Stimulated activated CD8-positive, alpha-beta memory T cell treated with anti-CD3 and anti-CD28 coated beads, Interleukin-7, amount 100 ng/mL, for 48 hours (primary cell): ENCODE measurements around the gene TMEM184C.

Source experiments
- DNase-seq, 2 donors: peaks; one replicate each; pipeline ENCODE4 v3.0.0-alpha.2; 2020; ENCODE audit warnings: low read depth in 1 of 2; ENCODE audit errors: extremely low read depth in 1 of 2

TMEM184C gene

DNA sequence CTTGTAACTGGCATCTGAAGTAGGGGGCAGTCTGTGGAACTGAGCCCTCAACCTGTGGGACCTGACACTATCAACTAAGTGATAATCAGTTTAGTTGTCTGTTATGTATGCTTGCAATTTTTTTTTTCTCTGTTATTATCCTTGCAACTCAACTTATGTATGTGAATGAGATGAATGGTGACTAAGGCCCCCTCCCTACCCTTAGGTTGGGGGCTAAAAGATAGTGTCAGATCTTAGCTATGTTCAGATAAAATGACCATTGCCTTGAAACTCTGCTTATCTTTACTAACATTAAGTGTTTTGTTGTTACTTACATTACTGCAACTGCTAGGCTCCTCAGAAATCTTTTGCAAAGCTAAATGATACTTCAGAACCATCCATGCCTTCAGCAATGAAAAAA is 31.5 kb downstream of the TMEM184C start:
- DNase-seq = no peak

DNA sequence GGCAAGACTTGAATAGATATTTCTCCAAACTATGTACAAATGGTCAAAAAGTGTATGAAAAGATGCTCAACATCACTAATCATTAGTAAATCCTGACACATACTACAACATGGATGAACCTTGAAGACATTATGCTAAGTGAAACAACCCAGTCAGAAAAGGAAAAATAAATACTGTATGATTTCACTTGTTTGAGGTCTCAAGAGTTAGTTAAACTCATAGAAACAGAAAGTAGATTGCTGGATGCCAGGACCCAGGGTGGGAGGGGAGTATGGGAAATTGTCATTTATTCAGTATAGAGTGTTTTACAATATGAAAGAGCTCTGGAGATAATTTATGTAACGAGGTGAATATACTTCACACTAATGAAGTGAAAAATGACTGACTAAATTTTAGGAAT is 34.4 kb downstream of the TMEM184C start:
- DNase-seq = no peak

DNA sequence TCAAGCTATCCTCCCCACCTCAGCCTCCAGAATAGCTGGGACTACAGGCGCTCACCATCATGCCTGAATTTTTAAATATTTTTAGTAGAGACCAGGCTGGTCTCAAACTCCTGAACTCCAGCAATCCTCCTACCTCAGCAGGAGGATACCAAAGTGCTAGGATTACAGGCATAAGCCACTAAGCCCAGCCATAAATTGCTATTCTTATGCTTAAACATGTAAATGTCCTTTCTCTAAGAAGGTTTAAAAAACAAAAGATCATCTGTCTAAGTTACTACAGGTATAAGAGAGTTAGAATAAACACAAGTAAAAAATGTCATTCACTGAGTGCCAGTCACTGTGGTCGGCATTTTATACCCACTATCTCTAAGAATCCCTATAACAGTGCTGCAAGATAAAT is 38.4 kb downstream of the TMEM184C start:
- DNase-seq = no peak

DNA sequence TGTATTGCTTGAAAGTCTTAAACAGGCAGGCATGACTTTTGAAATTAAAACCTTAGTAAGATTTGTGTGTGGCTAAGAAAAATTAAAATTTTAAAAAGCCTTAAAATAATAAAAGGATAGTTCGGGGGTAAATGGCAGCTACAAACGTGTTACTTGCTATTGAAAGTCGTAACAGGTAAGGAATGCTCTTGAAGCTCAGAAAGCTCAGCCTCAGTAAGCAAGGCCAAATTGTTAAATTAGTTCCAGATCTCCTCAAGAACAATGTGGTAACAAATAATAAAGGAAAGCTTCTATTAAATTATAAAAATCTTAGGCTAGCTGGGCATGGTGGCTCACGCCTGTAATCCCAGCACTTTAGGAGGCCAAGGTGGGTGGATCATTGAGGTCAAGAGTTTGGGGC is 41.3 kb downstream of the TMEM184C start:
- no peak for DNase-seq

DNA sequence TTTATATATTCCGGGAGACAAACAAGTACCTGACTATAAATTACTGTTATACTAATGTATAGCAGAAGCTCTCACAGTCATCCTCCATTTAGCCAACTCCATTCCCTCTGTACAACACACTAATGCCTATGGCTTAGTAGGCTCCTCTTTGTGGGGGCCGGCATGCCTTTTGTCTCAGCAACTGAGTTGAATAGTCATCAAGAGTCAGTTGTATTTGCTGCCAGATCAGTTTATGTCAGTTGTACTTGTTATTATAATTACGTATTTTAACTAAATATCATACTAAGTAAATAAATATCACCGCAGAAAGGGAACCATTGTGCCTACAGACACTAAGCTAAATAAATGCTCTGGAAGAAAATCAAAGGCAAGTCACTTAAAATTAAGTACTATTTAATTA is 56.9 kb downstream of the TMEM184C start:
- no peak for DNase-seq

DNA sequence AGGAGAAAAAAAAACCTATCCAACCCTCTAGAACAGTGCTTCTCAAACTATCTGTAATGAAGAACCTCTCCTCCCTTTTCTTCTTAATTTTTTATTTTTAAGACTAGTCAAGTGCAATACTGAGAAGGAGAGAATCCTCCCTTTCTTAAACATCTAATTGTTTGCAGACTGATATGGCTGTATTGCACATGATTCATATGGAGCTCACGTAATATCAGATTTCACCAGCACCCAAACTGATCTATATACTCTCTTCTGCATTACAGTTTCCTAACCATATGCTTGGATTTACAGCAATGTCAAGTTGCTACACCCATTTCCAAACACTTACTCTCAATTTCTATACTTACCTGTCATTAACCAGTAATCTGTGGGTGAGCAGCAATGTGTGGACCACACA is 57.3 kb downstream of the TMEM184C start:
- DNase-seq = no peak

DNA sequence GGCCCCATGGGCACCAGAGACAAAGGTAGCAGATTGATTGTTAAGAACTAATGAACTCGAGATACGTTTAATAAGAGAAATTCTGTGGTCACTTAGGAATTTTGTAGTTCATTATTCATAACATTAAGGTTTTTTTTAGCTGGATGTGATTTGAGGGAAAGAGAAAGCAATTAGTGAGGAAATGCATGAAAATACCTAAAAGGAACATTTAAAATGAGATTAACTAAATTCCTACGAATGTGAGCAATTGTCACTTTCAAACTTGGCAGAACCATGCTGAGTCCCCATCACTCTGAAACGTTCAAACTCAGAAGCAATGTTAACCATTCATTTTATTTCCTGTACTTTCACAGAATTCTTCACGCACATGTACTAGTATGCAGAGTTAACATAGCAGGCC is 60.9 kb downstream of the TMEM184C start:
- no peak for DNase-seq

DNA sequence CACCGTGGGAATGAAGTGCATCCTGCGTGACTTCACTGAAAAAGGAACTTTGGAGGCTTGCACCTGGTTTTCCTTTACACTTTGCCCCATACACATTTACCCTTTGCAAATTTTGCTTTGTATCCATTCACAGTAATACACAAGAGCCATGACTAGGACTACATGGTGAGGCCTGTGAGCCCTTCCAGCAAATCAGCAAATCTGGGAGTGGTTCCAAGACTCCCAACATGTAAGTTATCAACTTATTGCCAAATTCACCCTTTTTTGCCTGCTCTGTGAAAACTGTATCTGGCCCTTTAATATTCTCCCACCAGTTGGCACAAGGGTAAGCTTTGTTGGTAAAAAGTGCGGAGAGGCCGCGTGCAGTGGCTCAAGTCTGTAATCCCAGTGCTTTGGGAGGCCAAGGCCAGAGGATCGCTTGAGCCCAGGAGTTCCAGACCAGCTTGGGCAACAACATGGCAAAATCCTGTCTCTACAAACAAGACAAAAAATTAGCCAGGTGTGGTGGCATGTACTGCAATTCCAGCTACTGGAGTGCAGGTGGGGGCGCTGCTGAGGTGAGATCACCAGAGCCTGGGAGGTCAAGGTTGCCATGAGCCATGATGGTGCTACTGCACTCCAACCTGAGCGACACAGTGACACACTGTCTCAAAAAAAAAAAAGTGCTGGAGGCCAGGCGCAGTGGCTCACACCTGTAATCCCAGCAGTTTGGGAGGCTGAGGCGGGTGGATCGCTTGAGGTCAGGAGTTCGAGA is 61.8 kb downstream of the TMEM184C start:
- DNase-seq = no peak

DNA sequence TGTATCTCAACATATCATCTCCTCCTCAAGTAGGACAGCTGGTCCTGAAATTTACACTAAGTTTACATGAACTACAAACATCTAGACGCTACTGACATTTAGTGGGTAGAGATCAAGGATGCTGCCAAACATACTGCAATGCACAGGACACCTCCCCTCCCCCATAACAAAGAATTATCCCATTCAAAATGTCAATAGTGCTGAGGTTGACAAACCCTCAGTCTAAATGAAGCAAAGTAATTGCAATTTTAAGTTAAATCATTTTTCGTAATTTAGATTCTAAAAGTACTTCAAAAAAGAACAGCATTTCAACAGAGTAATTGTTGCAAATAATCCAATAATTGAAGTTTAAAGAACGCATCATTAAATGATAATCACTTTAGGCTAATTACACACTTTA is 65.6 kb downstream of the TMEM184C start:
- no peak for DNase-seq

DNA sequence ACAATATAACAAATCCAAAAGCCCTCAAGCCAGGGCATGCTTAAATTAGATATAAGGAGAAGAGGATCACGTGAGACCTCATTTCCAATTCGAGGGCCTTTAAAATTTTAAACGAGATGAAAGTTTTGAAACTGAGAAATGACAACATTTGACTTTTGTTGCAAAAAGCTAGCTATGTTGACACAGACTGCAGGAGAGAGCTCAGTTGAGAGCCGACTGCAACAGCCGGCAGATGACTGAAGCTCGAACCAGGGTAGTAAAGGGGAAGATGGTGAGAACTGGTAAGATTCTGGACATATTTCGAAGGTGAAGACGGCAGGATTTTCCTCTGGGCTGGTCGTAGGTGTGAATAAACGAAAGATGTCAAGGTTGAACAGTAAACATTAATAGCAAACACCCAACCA is 66.0 kb downstream of the TMEM184C start:
- DNase-seq = no peak

DNA sequence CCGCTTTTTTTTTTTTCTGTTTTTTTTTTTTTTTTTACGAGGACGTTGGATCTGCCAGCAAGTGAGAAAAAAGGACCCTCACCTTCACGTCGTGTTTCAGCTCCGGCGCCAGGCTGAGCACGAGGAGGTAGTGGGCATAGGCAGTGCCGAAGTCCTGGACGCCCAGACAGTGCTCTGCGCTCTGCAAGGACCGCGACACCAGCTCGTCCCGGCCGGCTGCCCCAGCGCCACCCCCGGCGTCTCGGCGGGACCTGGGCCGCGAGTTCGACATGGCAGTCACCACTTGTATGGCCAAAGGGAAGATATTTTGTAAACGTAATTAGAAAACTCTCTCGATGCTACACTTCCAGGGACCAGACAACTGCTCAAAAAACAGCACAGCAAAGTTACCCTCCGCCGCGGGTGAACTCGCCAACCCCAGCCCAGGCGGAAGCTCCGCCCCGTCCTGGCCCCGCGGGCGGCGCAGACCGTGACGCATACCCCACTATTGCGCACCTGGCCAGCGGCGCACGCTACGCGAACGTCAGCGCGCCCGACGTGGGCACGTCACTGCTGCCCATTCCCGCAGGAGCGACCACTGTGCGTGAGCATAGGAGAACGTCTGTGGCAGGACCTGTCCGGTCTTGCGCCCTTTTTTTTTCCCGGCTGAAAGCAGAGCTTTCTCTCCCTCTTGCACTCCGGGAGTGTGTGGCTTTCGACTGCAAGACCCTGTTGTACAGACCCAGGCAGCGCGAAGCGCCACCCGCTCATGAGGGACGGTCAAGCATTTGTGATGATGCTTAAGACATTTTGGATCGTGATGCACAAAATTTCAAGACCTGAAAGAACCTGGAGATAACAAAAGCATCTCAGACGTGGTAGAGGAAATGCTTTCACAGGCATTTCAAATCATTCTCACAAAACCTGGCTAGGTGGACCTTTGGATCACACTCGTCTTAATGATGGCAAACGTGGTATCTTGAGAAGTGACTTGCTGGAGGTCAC is 66.8 kb downstream of the TMEM184C start, which contains the start of gene PRMT9:
Gene PRMT9, minus strand, starts transcription at position 447 of the 984 bp plus-strand sequence. Its CDS starts 176 bp downstream, at position 271.
- DNase-seq = peak; percentile 76 to 78

DNA sequence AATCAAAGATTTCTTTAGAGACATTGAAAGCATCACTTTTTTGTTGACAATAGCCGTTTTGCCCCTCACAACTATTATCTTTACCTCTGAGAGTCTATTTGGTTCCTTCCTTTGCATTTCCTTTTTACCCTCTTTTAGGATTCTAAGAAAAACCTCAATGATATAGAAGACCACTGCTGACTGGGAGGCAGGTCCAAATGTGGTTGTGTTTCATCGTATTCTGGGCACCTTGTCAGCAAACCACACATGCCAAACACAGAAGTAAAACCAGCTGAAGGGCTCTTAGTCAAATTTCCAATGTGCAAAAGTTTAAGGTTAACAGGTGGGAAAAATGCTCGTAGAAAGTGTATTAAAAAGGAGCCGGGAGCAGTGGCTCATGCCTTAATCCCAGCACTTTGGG is 71.9 kb downstream of the TMEM184C start:
- DNase-seq = peak in 1 of 2 donors; percentile 30

DNA sequence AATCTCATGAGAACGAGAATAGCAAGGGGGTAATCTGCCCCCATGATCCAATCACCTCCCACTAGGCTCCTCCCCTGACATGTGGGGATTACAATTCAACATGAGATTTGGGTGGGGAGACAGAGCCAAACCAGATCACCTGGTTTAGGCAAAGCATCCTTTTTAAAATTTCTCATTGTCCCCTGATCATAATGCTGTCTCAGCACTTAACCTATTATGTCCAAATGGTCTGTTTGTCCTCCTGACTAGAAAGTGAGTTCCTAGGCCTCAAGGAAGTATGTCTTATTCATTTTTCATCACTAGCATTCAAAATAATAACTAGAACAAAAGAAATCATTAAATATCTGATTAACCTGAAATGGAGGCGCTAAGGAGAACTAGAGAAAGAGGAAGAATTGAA is 74.6 kb downstream of the TMEM184C start:
- no peak for DNase-seq

DNA sequence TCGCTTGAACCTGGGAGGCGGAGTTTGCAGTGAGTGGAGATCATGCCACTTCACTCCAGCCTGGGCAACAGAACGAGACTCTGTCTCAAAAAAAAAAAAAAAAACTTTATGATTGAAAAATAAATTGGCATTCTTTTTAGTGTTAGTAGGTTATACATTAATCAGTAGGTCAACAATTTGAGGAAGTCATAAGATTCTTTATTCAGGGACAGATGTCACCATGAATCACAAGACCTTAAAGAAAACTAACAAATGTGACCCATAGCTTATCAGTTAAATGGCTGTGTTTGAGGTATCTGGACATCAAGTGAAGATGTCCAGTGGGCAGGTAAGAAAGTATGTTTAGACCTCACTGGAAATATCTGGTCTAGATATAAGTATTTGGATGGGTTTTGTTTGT is 76.0 kb downstream of the TMEM184C start:
- DNase-seq = no peak

DNA sequence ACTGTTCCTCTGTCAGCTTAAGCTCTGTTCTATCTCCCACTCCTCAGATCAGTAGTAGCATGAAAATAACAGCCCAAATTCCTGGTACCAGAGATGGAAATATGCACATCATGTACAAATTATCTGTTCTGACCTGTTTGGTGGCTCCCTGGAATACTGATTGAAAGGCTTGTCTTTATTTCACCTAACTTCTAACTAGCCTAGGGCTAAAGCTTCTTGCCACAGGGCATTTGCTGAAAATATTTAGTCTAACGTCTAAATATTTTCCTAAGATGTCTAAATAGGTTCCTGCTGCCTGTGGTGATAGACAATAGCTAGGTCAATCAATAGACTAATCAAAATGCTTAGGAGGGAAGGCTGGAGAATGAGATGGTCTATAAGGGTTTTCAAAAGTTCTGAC is 79.7 kb downstream of the TMEM184C start:
- DNase-seq = no peak

DNA sequence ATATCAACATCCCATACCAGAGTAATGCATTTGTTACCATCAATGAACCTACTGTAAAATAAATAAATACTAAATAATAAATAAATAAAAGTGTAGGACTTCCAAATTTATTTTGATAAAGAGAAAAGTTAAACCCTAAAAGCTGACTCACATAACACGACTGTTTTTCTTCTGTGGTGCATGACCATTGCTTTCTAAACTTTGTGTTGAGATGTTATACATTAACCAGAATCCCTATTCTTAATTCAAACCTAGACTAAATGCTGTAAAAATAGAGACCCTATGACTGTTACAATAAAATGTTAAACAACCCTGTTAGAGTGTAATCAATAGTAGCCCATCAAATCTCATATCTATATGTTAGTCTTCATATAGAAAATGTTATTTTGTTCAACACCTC is 87.6 kb downstream of the TMEM184C start:
- DNase-seq = no peak

DNA sequence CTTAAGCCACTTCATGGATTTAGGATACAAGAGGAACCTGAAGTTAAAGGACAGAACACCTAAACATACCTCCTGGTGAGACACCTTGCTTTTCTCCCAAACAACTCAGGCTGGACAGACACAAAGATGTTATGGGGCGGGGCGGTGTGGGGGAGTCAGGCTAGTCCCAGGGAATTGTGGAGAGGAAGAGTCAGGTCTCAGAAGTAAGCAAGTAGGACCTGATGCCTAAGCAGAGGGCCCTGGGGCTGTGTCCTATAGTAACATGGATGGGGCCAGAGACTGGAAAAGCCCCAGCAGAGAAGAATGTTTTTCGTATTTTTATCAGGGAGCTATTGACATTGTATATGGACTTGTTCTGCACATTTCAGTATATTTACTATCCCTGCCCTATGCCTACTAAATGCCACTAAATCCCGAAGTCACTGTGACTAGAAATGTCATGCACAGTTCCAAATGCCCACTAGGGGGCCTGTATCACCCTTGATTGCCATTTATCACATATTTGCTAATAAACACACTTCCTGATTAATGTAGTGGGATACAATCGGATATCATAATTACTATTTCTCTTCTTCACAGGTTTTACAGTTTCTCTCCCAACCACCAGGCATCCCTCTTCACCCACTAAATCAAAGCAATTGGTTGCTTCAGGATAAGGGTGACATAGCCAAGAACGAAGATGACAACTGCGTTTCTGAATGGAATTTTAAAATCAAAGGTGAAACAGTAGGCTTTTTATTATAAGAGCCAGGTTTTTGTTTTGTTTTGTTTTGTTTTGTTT is 90.9 kb downstream of the TMEM184C start:
- DNase-seq = no peak

DNA sequence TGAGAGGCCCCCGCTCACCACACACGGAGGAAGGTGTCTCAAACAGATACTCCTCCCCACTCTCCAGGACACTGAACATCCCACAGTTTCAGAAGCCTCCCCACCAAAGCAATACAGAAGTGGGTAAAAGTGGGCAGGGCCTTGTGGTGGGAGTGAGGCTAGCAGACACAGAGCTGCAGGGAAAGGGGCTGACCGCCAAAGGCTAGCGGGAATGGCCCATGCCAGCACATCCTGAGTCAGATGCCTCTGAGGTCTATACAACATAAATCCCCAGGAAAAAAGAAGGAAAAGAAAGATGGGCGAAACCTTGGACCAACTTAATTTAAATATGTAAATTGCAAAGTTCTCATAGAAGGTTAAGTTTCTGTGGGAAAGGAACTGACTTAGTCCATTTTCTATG is 92.8 kb downstream of the TMEM184C start:
- no peak for DNase-seq

DNA sequence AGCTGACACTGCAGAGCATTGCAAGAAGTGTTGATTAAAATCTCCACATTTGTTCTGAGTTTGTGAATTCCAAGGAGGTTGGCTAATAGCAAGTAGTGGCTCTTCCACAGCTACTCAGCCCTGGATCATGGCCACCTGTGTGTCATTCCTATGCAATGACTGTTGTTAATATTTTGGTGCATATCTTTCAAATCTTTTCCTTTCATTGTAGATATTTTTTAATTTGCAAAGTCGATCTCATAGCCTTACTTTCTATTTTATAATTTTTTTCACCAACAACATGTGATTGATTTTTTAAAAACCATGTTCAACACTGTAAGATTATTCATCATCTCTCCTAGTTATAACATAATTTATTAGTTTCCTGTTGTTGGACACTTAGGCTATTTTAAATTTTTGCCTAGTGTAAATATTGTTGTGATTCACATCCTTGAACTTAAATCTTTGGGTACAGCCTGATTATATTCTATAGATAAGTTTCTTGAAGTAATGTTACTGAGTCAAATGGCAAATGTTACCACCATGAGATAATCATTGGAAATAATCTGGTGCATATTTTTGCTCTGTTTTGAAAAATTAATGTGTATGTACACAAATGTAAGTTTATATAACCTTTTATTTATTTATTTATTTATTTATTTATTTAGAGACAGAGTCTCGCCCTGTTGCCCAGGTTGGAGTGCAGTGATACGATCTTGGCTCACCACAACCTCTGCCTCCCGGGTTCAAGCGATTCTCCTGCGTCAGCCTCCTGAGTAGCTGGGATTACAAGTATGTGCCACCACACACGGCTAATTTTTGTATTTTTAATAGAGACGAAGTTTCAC is 97.6 kb downstream of the TMEM184C start:
- no peak for DNase-seq

DNA sequence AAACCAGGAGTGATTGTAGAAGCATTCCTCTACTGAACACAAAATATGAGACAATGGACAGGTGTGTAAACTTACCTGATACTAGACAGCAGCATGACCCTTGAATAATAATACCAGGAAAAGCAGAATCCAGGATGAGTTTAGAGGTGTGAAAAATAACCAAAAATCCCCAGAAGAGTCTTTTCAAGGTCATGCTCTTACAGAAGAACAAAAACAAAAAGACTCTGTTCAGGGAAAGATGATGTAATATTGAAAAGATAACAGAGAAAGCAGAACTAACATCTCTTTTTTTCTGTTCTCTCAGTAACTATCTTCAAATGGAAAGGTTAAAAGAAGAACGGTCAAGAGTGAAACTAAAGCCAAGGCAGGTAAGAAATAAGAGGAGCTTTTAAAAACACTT is 100.7 kb downstream of the TMEM184C start:
- DNase-seq = no peak
